ENCODE results near the gene OCSTAMP. TPM values are rescaled to one million over a fixed set of nuclear protein-coding genes. Genes with fewer than 3 reads are reported as not detected.
A peak's percentile ranks its signal among the peaks of the same experiment; 100 is the strongest.

Gene OCSTAMP
- total and polyA plus RNA-seq, 2 experiments from 2014 or later = not detected

DNA sequence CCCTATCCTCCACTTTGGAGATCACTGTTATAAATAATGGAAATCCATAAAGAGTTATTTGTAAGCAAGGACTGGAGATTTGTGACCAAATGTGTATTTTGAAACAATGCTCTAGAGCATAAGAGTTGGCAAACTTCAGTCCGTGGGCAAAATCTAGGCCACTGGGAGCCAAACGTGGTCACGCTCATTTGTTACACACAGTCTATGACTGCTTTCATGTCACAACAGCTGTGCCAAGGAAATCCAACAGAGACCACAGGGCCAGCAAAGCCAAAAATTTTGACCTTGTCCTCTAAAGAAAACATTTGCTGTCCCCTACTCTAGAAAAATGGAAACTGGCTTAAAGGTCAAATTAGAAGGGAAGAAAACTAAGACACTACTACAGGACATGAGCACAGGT lies 44.9 kb downstream of the OCSTAMP start:
- TF ChIP-seq, protein P1, sequence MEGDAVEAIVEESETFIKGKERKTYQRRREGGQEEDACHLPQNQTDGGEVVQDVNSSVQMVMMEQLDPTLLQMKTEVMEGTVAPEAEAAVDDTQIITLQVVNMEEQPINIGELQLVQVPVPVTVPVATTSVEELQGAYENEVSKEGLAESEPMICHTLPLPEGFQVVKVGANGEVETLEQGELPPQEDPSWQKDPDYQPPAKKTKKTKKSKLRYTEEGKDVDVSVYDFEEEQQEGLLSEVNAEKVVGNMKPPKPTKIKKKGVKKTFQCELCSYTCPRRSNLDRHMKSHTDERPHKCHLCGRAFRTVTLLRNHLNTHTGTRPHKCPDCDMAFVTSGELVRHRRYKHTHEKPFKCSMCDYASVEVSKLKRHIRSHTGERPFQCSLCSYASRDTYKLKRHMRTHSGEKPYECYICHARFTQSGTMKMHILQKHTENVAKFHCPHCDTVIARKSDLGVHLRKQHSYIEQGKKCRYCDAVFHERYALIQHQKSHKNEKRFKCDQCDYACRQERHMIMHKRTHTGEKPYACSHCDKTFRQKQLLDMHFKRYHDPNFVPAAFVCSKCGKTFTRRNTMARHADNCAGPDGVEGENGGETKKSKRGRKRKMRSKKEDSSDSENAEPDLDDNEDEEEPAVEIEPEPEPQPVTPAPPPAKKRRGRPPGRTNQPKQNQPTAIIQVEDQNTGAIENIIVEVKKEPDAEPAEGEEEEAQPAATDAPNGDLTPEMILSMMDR (IDR thresholded peaks at IDR 0.05; ENCODE audit: poor library complexity) = no peak
- Histone ChIP-seq H3K4me1 (ENCODE audit: insufficient read depth) (no peaks in the 10 kb centered on the region), H3K27ac (no peak overlapping the region), H3K4me3 (no peak overlapping the region), H3K9me3 (ENCODE audit: low read depth) (peaks cover 49% of the 10 kb centered on the region), H3K79me2 (no peaks in the 10 kb centered on the region), H2AFZ (no peak overlapping the region), H3K36me3 (replicated peaks; ENCODE audit: insufficient read depth, low read depth) (peaks cover 19% of the 10 kb centered on the region), H3K4me2 (no peak overlapping the region), H4K20me1 (ENCODE audit: insufficient read depth, poor library complexity, severe bottlenecking) (no peaks in the 10 kb centered on the region), H3K9me2 (replicated peaks; ENCODE audit: insufficient read depth) (no peaks in the 10 kb centered on the region), H3K27me3 (no peaks in the 10 kb centered on the region)
- DNase-seq (ENCODE audit: low spot score) = no peak
- WGBS (ENCODE audit: low lambda C conversion rate, missing lambda C conversion rate) = 95% methylated on average over 3 of the region's 3 CpGs

DNA sequence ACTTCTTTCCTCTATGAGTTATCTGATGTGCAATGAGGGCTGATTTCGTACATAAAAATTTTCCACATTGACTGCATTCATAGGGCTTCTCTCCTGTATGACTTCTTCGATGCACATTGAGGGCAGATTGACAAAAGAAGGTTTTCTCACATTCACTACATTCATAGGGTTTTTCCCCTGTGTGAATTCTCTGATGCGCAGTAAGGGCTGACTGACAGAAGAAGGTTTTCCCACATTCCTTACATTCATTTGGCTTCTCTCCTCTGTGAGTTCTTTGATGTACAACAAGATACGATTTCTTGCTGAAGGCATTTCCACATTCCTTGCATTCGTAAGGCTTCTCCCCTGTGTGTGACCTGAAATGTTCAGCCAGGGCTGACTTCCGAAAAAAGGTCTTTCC lies 48.5 kb downstream of the OCSTAMP start:
- Histone ChIP-seq H3K4me2 (no peak overlapping the region), H3K27ac (no peak overlapping the region), H2AFZ (no peak overlapping the region), H3K4me3 (no peak overlapping the region), H3K4me1 (ENCODE audit: insufficient read depth) (no peaks in the 10 kb centered on the region), H3K27me3 (no peaks in the 10 kb centered on the region), H4K20me1 (ENCODE audit: insufficient read depth, poor library complexity, severe bottlenecking) (no peaks in the 10 kb centered on the region), H3K36me3 (replicated peaks; ENCODE audit: insufficient read depth, low read depth) (peaks cover 19% of the 10 kb centered on the region), H3K9me2 (replicated peaks; ENCODE audit: insufficient read depth) (no peaks in the 10 kb centered on the region), H3K9me3 (ENCODE audit: low read depth) (peaks cover 61% of the 10 kb centered on the region), H3K79me2 (no peaks in the 10 kb centered on the region)
- WGBS (ENCODE audit: low lambda C conversion rate, missing lambda C conversion rate) = 100% methylated on average over 6 of the region's 6 CpGs
- TF ChIP-seq, protein P1 (IDR thresholded peaks at IDR 0.05; ENCODE audit: poor library complexity) = no peak
- TF ChIP-seq EZH2 (IDR thresholded peaks at IDR 0.05; ENCODE audit: borderline replicate concordance) = no peak
- TF ChIP-seq EZH2phosphoT487 (IDR thresholded peaks at IDR 0.05; ENCODE audit: low read depth, severe bottlenecking, unreplicated experiment) = no peak
- no peak for DNase-seq (ENCODE audit: low spot score)

DNA sequence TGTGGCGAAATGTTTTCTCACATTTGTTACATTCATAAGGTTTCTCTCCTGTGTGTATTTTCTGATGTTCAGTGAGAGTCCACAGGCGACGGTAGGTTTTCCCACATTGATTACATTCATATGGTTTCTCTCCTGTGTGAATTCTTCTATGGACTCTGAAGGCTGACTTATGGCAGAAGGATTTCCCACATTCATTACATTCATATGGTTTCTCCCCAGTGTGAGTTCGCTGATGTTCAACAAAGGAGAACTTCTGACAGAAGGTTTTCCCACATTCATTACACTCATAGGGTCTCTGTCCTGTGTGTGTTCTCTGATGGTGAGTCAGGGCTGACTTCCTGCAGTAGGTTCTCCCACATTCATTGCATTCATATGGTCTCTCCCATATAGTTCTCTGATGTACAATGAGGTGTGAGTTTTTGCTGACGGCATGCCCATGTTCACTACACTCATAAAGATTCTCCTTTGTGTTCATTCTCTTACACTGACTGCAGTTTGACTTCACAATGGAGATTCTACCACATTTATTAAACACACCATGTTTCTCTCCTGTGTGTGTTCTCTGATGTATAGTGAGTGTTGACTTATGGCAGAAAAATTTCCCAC lies 49.0 kb downstream of the OCSTAMP start:
- Histone ChIP-seq H4K20me1 (ENCODE audit: insufficient read depth, poor library complexity, severe bottlenecking) (no peaks in the 10 kb centered on the region), H3K4me1 (ENCODE audit: insufficient read depth) (no peaks in the 10 kb centered on the region), H3K36me3 (replicated peaks; ENCODE audit: insufficient read depth, low read depth) (peaks cover 19% of the 10 kb centered on the region), H3K27me3 (no peaks in the 10 kb centered on the region), H3K4me2 (no peak overlapping the region), H3K79me2 (no peaks in the 10 kb centered on the region), H2AFZ (no peak overlapping the region), H3K27ac (no peak overlapping the region), H3K9me3 (ENCODE audit: low read depth) (peaks cover 61% of the 10 kb centered on the region), H3K9me2 (replicated peaks; ENCODE audit: insufficient read depth) (no peaks in the 10 kb centered on the region), H3K4me3 (peak overlapping the region; percentile 16)
- DNase-seq (ENCODE audit: low spot score) = no peak
- TF ChIP-seq EZH2 (IDR thresholded peaks at IDR 0.05; ENCODE audit: borderline replicate concordance) = no peak
- TF ChIP-seq, protein P1 (IDR thresholded peaks at IDR 0.05; ENCODE audit: poor library complexity) = no peak
- no peak for TF ChIP-seq EZH2phosphoT487 (IDR thresholded peaks at IDR 0.05; ENCODE audit: low read depth, severe bottlenecking, unreplicated experiment)
- 97% methylated on average over 5 of the region's 5 CpGs for WGBS (ENCODE audit: low lambda C conversion rate, missing lambda C conversion rate)

DNA sequence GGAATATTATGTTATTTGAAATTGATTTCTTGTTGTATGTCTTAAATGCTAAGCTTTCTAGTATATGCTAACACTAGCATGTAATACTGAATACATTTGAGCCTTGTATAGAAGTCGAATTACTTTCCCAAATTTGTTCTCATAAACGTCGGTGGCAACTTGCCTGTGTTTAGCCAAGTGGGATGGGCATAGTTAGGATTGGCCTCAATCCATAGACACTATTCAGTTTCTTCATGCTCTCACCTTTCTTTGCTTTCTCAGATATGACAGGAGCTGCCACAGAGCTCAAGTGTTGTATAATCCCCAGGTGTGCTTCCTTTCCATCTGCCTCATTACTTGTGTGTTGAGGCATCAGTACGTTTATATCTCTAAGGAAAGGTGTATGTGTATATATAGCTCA lies 56.4 kb downstream of the OCSTAMP start:
- H3K9me2 ChIP-seq (replicated peaks; ENCODE audit: insufficient read depth) = no peaks in the 10 kb centered on the region
- no peak overlapping the region for H2AFZ ChIP-seq
- no peaks in the 10 kb centered on the region for H4K20me1 ChIP-seq (ENCODE audit: insufficient read depth, poor library complexity, severe bottlenecking)
- peaks cover 5% of the 10 kb centered on the region for H3K9me3 ChIP-seq (ENCODE audit: low read depth)
- no peak for TF ChIP-seq EZH2phosphoT487 (IDR thresholded peaks at IDR 0.05; ENCODE audit: low read depth, severe bottlenecking, unreplicated experiment)
- TF ChIP-seq, protein P1 (IDR thresholded peaks at IDR 0.05; ENCODE audit: poor library complexity) = no peak
- no peak for TF ChIP-seq EZH2 (IDR thresholded peaks at IDR 0.05; ENCODE audit: borderline replicate concordance)
- no peak overlapping the region for H3K4me2 ChIP-seq
- H3K27ac ChIP-seq = no peak overlapping the region
- H3K4me3 ChIP-seq = no peak overlapping the region
- H3K36me3 ChIP-seq (replicated peaks; ENCODE audit: insufficient read depth, low read depth) = no peaks in the 10 kb centered on the region
- H3K27me3 ChIP-seq = no peaks in the 10 kb centered on the region
- no peaks in the 10 kb centered on the region for H3K4me1 ChIP-seq (ENCODE audit: insufficient read depth)
- H3K79me2 ChIP-seq = no peaks in the 10 kb centered on the region
- no peak for DNase-seq (ENCODE audit: low spot score)
- 95% methylated on average over 4 of the region's 4 CpGs for WGBS (ENCODE audit: low lambda C conversion rate, missing lambda C conversion rate)

All from hepatocyte (in vitro differentiated cells).